ENCODE measurements around the gene SLC6A6.

SLC6A6 gene

DNA sequence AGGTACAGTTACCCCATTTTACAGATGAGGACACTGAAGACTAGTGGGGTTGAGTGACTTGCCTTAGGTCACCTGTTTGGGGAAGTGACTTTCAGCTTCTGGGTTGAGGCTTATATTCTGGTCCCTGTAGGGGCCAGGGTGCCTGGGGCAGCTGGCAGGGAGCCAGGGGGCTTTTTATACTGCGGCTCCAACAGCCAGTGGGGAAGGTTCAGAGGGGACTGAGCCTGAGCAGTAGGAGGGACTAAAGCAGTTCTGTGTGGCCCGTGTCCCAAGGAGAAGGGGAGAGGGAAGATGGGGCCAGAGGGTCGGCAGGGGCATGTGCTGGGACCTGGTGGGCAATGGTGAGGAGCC is 37.7 kb downstream of the SLC6A6 start:
- no peak overlapping the region for H3K4me3 ChIP-seq (ENCODE audit: low read depth, low read length)
- TF ChIP-seq, protein P1, sequence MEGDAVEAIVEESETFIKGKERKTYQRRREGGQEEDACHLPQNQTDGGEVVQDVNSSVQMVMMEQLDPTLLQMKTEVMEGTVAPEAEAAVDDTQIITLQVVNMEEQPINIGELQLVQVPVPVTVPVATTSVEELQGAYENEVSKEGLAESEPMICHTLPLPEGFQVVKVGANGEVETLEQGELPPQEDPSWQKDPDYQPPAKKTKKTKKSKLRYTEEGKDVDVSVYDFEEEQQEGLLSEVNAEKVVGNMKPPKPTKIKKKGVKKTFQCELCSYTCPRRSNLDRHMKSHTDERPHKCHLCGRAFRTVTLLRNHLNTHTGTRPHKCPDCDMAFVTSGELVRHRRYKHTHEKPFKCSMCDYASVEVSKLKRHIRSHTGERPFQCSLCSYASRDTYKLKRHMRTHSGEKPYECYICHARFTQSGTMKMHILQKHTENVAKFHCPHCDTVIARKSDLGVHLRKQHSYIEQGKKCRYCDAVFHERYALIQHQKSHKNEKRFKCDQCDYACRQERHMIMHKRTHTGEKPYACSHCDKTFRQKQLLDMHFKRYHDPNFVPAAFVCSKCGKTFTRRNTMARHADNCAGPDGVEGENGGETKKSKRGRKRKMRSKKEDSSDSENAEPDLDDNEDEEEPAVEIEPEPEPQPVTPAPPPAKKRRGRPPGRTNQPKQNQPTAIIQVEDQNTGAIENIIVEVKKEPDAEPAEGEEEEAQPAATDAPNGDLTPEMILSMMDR (IDR thresholded peaks at IDR 0.05; ENCODE audit: borderline replicate concordance, insufficient read depth, low read depth, low read length): no peak

DNA sequence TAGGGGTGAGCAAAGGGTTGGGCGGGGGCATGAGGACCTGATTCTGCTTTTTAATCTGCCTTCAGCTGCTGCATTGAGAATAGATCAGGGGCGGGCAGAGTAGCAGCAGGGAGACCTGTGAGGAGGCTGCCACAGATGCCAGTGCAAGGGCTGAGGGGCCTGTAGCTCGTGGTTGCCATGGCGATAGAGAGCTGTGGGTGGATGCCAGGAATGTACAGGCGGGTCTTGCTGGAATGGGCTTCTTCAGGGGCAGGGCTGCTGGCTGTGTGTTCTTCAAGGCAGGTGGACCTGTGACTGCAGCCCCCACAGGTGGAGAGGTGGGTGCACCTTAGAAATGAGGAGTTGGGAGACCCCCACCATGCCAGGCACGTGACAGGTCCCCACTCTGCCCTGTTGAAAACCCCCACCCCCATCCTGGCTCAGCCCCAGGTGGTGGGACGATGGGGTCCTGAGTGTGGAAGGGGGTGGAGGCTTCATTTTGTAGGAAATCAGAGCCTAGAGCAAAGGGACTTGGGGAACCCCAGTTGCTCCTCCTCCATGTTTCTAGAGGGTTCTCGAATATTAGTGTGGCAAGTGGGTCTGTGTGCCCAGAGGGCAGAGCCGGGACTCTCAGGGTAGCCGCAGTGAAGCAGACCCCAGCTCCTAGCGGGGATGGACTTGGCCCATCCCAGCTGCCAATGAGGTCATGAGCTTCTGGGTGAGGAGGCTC is 38.3 kb downstream of the SLC6A6 start:
- TF ChIP-seq, protein P1 (IDR thresholded peaks at IDR 0.05; ENCODE audit: borderline replicate concordance, insufficient read depth, low read depth, low read length): no peak
- no peak overlapping the region for H3K4me3 ChIP-seq (ENCODE audit: low read depth, low read length)

DNA sequence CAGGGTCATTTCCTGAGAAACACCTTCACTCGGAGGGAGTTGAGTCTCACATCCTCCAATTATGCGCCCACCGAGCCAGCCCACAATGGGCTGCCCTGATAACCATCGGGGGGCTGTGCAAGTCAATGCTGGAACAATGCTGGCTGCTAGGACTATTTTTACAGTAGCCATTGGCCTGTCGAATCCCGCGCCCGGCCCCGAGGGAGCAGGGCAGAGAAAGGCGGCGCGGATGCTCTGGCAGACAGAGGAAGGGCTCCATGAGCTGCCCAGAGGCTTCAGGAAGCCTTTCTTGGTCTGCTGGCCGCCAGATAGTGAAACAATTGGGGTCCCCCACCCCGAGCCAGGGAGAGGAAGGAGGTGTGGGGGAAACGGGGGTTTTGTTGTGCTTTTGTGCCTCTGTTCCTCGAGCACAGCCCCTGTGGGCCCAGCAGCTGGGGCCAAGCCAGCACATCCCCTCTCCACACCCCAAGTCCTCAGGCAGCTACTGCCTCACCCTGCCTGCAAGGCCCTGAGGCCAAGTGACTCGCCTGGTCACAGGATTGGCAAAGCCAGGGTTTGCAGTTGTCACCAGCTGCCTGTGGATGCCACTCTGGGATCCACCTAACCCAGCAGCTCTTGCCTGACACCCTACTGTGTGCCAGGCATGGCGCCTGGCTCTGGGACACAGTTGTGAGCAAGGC is 39.0 kb downstream of the SLC6A6 start:
- TF ChIP-seq, protein P1 (IDR thresholded peaks at IDR 0.05; ENCODE audit: borderline replicate concordance, insufficient read depth, low read depth, low read length): no peak
- H3K4me3 ChIP-seq (ENCODE audit: low read depth, low read length): no peak overlapping the region

DNA sequence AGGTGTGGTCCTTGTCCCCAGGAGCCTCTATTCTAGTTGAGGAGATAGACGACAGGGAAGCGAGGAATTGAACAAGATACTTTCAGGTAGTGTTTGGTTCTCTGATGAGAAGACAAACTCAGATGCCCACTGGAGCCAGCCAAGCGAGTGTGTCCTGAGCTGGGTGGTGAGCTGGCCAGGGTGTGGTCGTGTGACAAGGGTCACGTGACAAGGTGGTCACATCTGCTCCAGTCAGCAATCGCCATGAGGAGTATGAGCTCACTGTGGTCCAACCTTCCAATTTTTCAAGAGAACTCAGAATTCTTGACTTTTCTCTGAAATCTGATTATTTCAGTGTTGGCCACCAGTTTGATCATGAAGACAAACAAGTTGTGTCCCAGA is 39.5 kb downstream of the SLC6A6 start:
- no peak overlapping the region for H3K4me3 ChIP-seq (ENCODE audit: low read depth, low read length)
- TF ChIP-seq, protein P1 (IDR thresholded peaks at IDR 0.05; ENCODE audit: borderline replicate concordance, insufficient read depth, low read depth, low read length): no peak

DNA sequence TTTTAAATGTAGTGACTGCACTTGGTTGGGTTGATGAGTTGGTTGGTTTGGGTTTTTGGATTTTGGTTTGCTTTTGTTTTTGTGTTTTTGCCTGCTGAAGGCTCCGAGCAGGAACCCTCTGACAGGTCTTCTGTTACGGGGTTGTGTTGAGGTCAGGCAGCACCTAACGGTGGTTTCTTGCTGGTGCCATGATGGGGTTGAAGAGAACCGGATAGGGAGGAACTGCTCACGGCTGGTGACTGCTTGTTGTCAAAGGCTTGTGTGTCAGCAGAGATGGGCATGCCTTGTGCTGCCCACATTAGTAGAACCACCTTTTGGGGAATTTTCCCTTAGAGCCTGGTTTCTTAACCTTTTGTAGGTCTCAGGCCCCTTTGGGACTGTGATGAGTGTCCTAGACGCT is 42.0 kb downstream of the SLC6A6 start:
- TF ChIP-seq, protein P1 (IDR thresholded peaks at IDR 0.05; ENCODE audit: borderline replicate concordance, insufficient read depth, low read depth, low read length): no peak
- H3K4me3 ChIP-seq (ENCODE audit: low read depth, low read length): no peak overlapping the region

DNA sequence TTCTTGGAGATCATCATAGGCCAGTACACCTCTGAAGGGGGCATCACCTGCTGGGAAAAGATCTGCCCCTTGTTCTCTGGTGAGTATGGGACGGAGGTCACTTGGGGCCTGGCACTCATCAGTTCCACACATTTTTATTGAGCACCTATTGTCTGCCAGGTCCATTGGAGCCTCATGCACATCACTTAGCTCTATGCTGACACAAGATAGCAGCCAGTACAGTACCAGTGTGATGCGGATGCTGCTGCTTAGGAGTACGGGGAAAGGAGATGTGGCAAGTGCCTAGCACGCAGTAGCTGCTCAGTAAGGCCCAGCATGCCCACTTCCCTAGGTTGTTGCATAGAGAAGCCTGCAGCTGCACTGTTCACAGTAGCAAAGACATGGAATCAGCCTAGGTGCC is 43.4 kb downstream of the SLC6A6 start:
- TF ChIP-seq, protein P1 (IDR thresholded peaks at IDR 0.05; ENCODE audit: borderline replicate concordance, insufficient read depth, low read depth, low read length): no peak

DNA sequence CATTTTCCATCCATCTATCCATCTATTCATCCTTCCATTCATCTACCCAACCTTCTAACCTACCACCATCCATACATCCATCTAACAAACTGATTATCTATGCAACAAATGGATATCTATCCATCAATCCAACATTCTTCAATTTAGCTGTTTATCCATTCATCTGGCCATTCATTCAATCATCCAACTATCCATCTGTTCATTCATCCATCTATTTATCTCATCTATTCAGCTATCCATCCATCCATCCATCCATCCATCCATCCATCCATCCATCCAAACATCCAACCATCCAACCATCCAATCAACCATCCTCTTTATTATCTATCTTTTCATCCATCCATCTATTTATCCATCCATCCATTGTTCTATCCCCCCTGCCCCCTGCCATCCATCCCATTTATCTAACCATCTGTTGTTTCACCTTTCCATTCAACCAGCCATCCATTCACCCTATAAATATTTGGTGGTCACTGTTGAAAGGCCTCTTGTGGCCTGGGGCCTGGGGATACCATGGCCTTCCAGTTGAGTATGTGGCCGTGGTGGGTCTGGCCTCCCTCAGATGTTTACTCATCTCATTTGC is 44.7 kb downstream of the SLC6A6 start:
- no peak overlapping the region for H3K4me3 ChIP-seq (ENCODE audit: low read depth, low read length)
- TF ChIP-seq, protein P1 (IDR thresholded peaks at IDR 0.05; ENCODE audit: borderline replicate concordance, insufficient read depth, low read depth, low read length): no peak

More for the DNA sequence above, 43.4 kb downstream of the SLC6A6 start:
- no peak overlapping the region for H3K4me3 ChIP-seq (ENCODE audit: low read depth, low read length)
